Esophagus muscularis mucosa (tissue), 4 donors: Measurements from ENCODE around the gene KCNN2. TPM values are rescaled to one million over a fixed set of nuclear protein-coding genes. Genes with fewer than 3 reads are reported as not detected.

Experiments
- DNase-seq: peaks from one replicate; pipeline ENCODE4 v3.0.0-alpha.2; 2017; ENCODE audit errors: extremely low spot score
- H3K27ac ChIP-seq, 4 donors: fragments of 200-600 bp; sonication (generic); replicated peaks in 1 of 4; 1 replicate in 3 of 4; 2 replicates in 1 of 4; pipeline ENCODE4 v1.5.1; 2016 to 2019; ENCODE audit warnings: mild to moderate bottlenecking in 1 of 4
- H3K27me3 ChIP-seq, 4 donors: fragments of 200-600 bp; sonication (generic); one replicate each; pipeline versions ENCODE4 v1.5.1 to v1.6.0; 2016 to 2019
- H3K36me3 ChIP-seq, 4 donors: fragments of 200-600 bp; sonication (generic); one replicate each; pipeline ENCODE4 v1.5.1; 2016 to 2019
- H3K4me1 ChIP-seq, 4 donors: fragments of 200-600 bp; sonication (generic); one replicate each; pipeline ENCODE4 v1.5.1; 2016 to 2019
- H3K4me3 ChIP-seq, 4 donors: fragments of 200-600 bp; sonication (generic); 1 replicate in 2 of 4; 2 replicates in 2 of 4; pipeline ENCODE4 v1.5.1; 2016 to 2019; ENCODE audit warnings: mild to moderate bottlenecking in 4 of 4, moderate library complexity in 1 of 4
- H3K9me3 ChIP-seq, 4 donors: fragments of 200-600 bp; sonication (generic); 1 replicate in 3 of 4; 2 replicates in 1 of 4; pipeline ENCODE4 v1.5.1; 2016 to 2019
- CTCF ChIP-seq, 3 experiments: fragments of 200-600 bp in 2 of 3; fragments of 450-650 bp in 1 of 3; sonication (generic) in 2 of 3; IDR thresholded peaks; one replicate each; pipeline ENCODE4 v1.5.1; 2017 to 2019; ENCODE audit warnings: antibody characterized with exemption in 3 of 3, mild to moderate bottlenecking in 2 of 3, moderate library complexity in 1 of 3
- EP300 ChIP-seq: sonication (generic); formaldehyde crosslinking; IDR thresholded peaks from one replicate; pipeline ENCODE4 v1.6.1; 2017; ENCODE audit warnings: antibody characterized with exemption
- POLR2A ChIP-seq: fragments of 450-650 bp; IDR thresholded peaks from one replicate; pipeline ENCODE4 v1.6.1; 2017; ENCODE audit warnings: antibody characterized with exemption, moderate library complexity, mild to moderate bottlenecking, low read depth
- POLR2AphosphoS5 ChIP-seq, 2 donors: sonication (generic); formaldehyde crosslinking; IDR thresholded peaks; one replicate each; pipeline ENCODE4 v1.6.1; 2017; ENCODE audit warnings: antibody characterized with exemption in 2 of 2
- WGBS: methylation state at CpG from one replicate; pipeline ENCODE4 v1.1.5; 2018; 5-methylcytosine and 5-hydroxymethylcytosine counted together
- intact Hi-C: fragments of 100-400 bp; cut with DNase I; formaldehyde crosslinking; loops from one replicate; pipeline ENCODE4 v1.15.1; 2023
- total RNA-seq, 4 donors: library from RNA; depleted of rRNA; stranded (reverse); fragments of >200 nt; gene quantifications; one replicate each; pipeline versions ENCODE4 v1.1.0 to v1.2.1, GENCODE V29; 2016

Gene KCNN2
- total RNA-seq, 4 donors from 2014 or later: 6.5 to 10.2 (median 8.6) TPM

GRCh38 chr5:114339108-114339507 is 22.8 kb upstream of the KCNN2 start:
- WGBS: 82% methylated on average over 3 of the region's 3 CpGs
- intact Hi-C loops: no loop called here
- Histone ChIP-seq H3K9me3 (peaks cover 0 to 8% (median 3%) of the 10 kb centered on the region in 4 donors), H3K27ac (no peak overlapping the region), H3K27me3 (no peaks in the 10 kb centered on the region), H3K4me3 (no peak overlapping the region), H3K36me3 (no peaks in the 10 kb centered on the region), H3K4me1 (no peaks in the 10 kb centered on the region)
- TF ChIP-seq POLR2AphosphoS5 (IDR thresholded peaks at IDR 0.05): no peak
- no peak for TF ChIP-seq POLR2A
- TF ChIP-seq CTCF (IDR thresholded peaks at IDR 0.05): no peak
- no peak for DNase-seq

GRCh38 chr5:114346181-114346580 is 15.7 kb upstream of the KCNN2 start:
- 81% methylated on average over 4 of the region's 4 CpGs for WGBS
- Histone ChIP-seq H3K9me3 (no peaks in the 10 kb centered on the region), H3K27ac (no peak overlapping the region), H3K4me3 (no peak overlapping the region), H3K36me3 (no peaks in the 10 kb centered on the region), H3K4me1 (no peaks in the 10 kb centered on the region), H3K27me3 (no peaks in the 10 kb centered on the region)
- intact Hi-C loops: no loop called here
- no peak for DNase-seq
- no peak for TF ChIP-seq EP300
- TF ChIP-seq POLR2AphosphoS5 (IDR thresholded peaks at IDR 0.05): no peak
- TF ChIP-seq POLR2A: no peak
- no peak for TF ChIP-seq CTCF (IDR thresholded peaks at IDR 0.05)

- no peak overlapping the region for H3K4me3 ChIP-seq
- DNase-seq: no peak
- intact Hi-C loops: no loop called here
- H3K36me3 ChIP-seq: no peaks in the 10 kb centered on the region
- H3K4me1 ChIP-seq: peaks cover 0 to 2% (median under 1%) of the 10 kb centered on the region in 4 donors
- no peak for TF ChIP-seq POLR2A
- TF ChIP-seq EP300: no peak
- TF ChIP-seq CTCF (IDR thresholded peaks at IDR 0.05): no peak
- TF ChIP-seq POLR2AphosphoS5 (IDR thresholded peaks at IDR 0.05): no peak
- peaks cover 0 to 3% (median 0%) of the 10 kb centered on the region in 4 donors for H3K27me3 ChIP-seq
- no peak overlapping the region for H3K27ac ChIP-seq
- H3K9me3 ChIP-seq: no peaks in the 10 kb centered on the region
- 66% methylated on average over 5 of the region's 5 CpGs for WGBS
Measured at GRCh38 chr5:114355086-114355830, 6.6 kb upstream of the KCNN2 start.

- TF ChIP-seq EP300 (no peak), POLR2AphosphoS5 (IDR thresholded peaks at IDR 0.05) (no peak), POLR2A (no peak), CTCF (IDR thresholded peaks at IDR 0.05) (no peak)
- no peaks in the 10 kb centered on the region for H3K9me3 ChIP-seq
- intact Hi-C loops: no loop called here
- 67% methylated on average over 2 of the region's 2 CpGs for WGBS
- no peak for DNase-seq
- peaks cover 0 to 27% (median 4%) of the 10 kb centered on the region in 4 donors for H3K27me3 ChIP-seq
- no peak overlapping the region for H3K27ac ChIP-seq
- no peaks in the 10 kb centered on the region for H3K36me3 ChIP-seq
- H3K4me1 ChIP-seq: peaks cover 5 to 33% (median 31%) of the 10 kb centered on the region in 4 donors
- H3K4me3 ChIP-seq: no peak overlapping the region
Measured at GRCh38 chr5:114358329-114358728, 3.5 kb upstream of the KCNN2 start.
